Suprapubic skin (tissue), 4 donors: Measurements from ENCODE around the gene HELZ2. TPM values are rescaled to one million over a fixed set of nuclear protein-coding genes. Genes with fewer than 3 reads are reported as not detected.
"Not testable (repeated sequence)": the region's sequence is repeated elsewhere in the genome, so short reads cannot be mapped to it uniquely, and the experiment has no call there.

ENCODE experiments used
- DNase-seq, 2 donors: peaks; one replicate each; pipeline ENCODE4 v3.0.0-alpha.2; 2019; ENCODE audit warnings: low spot score in 2 of 2
- H3K27ac ChIP-seq: fragments of 200-600 bp; sonication (generic); one replicate; pipeline ENCODE4 v1.5.1; 2019
- H3K27me3 ChIP-seq: fragments of 200-600 bp; sonication (generic); one replicate; pipeline ENCODE4 v1.5.1; 2019
- H3K36me3 ChIP-seq: fragments of 200-600 bp; sonication (generic); one replicate; pipeline ENCODE4 v1.5.1; 2019
- H3K4me1 ChIP-seq: fragments of 200-600 bp; sonication (generic); one replicate; pipeline ENCODE4 v1.5.1; 2019
- H3K4me3 ChIP-seq: fragments of 200-600 bp; sonication (generic); one replicate; pipeline ENCODE4 v1.5.1; 2019; ENCODE audit warnings: mild to moderate bottlenecking
- H3K9me3 ChIP-seq: fragments of 200-600 bp; sonication (generic); one replicate; pipeline ENCODE4 v1.5.1; 2019
- CTCF ChIP-seq, 2 donors: fragments of 200-600 bp in 1 of 2; fragments of 450-650 bp in 1 of 2; sonication (generic) in 1 of 2; IDR thresholded peaks; one replicate each; pipeline ENCODE4 v1.5.1; 2016 to 2019; ENCODE audit warnings: antibody characterized with exemption in 2 of 2, mild to moderate bottlenecking in 1 of 2, moderate library complexity in 1 of 2
- EP300 ChIP-seq: sonication (generic); formaldehyde crosslinking; IDR thresholded peaks from one replicate; pipeline ENCODE4 v1.6.1; 2017; ENCODE audit warnings: antibody characterized with exemption
- POLR2A ChIP-seq, 2 donors: fragments of 450-650 bp; IDR thresholded peaks; one replicate each; pipeline ENCODE4 v1.6.1; 2017; ENCODE audit warnings: antibody characterized with exemption in 2 of 2, mild to moderate bottlenecking in 2 of 2, moderate library complexity in 2 of 2
- POLR2AphosphoS5 ChIP-seq, 3 donors: sonication (generic); formaldehyde crosslinking; IDR thresholded peaks; one replicate each; pipeline ENCODE4 v1.6.1; 2017; ENCODE audit warnings: antibody characterized with exemption in 3 of 3
- WGBS: methylation state at CpG from one replicate; pipeline ENCODE4 v1.1.5; 2018; 5-methylcytosine and 5-hydroxymethylcytosine counted together
- total RNA-seq, 4 donors: library from RNA; depleted of rRNA; stranded (reverse); fragments of >200 nt; gene quantifications; one replicate each; pipeline ENCODE4 v1.1.0, GENCODE V29; 2016

HELZ2 gene
- total RNA-seq, 4 donors from 2014 or later: 22.8 to 36.6 (median 31.8) TPM

GRCh38 chr20:63613863-63614594, 40.0 kb upstream of the HELZ2 start:
- H3K27ac ChIP-seq, DNase-seq, H3K27me3 ChIP-seq, H3K4me3 ChIP-seq, H3K9me3 ChIP-seq, H3K4me1 ChIP-seq: not testable (repeated sequence)
- 87% methylated on average over 17 of the region's 18 CpGs for WGBS
- H3K36me3 ChIP-seq: peaks cover 31% of the 10 kb centered on the region
- peak; percentile 2 to 32 for TF ChIP-seq CTCF (IDR thresholded peaks at IDR 0.05)

GRCh38 chr20:63612276-63612931, 38.4 kb upstream of the HELZ2 start:
- Histone ChIP-seq H3K4me1 (peaks cover 7% of the 10 kb centered on the region), H3K27me3 (no peaks in the 10 kb centered on the region), H3K4me3 (no peak overlapping the region), H3K36me3 (peaks cover 15% of the 10 kb centered on the region), H3K9me3 (no peaks in the 10 kb centered on the region), H3K27ac (no peak overlapping the region)
- TF ChIP-seq EP300 (no peak), POLR2AphosphoS5 (IDR thresholded peaks at IDR 0.05) (no peak), POLR2A (IDR thresholded peaks at IDR 0.05) (no peak), CTCF (IDR thresholded peaks at IDR 0.05) (no peak)
- DNase-seq: no peak
- WGBS: 77% methylated on average over 20 of the region's 20 CpGs

GRCh38 chr20:63611646-63612045, 37.6 kb upstream of the HELZ2 start:
- Histone ChIP-seq H3K36me3 (peaks cover 7% of the 10 kb centered on the region), H3K4me3 (no peak overlapping the region), H3K9me3 (no peaks in the 10 kb centered on the region), H3K27ac (no peak overlapping the region), H3K4me1 (peaks cover 7% of the 10 kb centered on the region), H3K27me3 (no peaks in the 10 kb centered on the region)
- 92% methylated on average over 10 of the region's 10 CpGs for WGBS
- no peak for DNase-seq
- no peak for TF ChIP-seq EP300
- TF ChIP-seq POLR2A (IDR thresholded peaks at IDR 0.05): no peak
- TF ChIP-seq POLR2AphosphoS5 (IDR thresholded peaks at IDR 0.05): no peak
- TF ChIP-seq CTCF (IDR thresholded peaks at IDR 0.05): no peak

GRCh38 chr20:63610581-63611435, 36.8 kb upstream of the HELZ2 start:
- WGBS: 93% methylated on average over 16 of the region's 17 CpGs
- no peaks in the 10 kb centered on the region for H3K27me3 ChIP-seq
- TF ChIP-seq POLR2AphosphoS5 (IDR thresholded peaks at IDR 0.05) (no peak), CTCF (IDR thresholded peaks at IDR 0.05) (no peak)
- no peak overlapping the region for H3K4me3 ChIP-seq
- DNase-seq: no peak
- peaks cover 7% of the 10 kb centered on the region for H3K4me1 ChIP-seq
- H3K9me3 ChIP-seq: no peaks in the 10 kb centered on the region
- H3K36me3 ChIP-seq: peaks cover 1% of the 10 kb centered on the region
- H3K27ac ChIP-seq: no peak overlapping the region

GRCh38 chr20:63606686-63607085, 32.6 kb upstream of the HELZ2 start:
- Histone ChIP-seq H3K4me1 (no peaks in the 10 kb centered on the region), H3K27me3 (no peaks in the 10 kb centered on the region), H3K4me3 (no peak overlapping the region), H3K9me3 (no peaks in the 10 kb centered on the region), H3K27ac (no peak overlapping the region), H3K36me3 (peaks cover 18% of the 10 kb centered on the region)
- TF ChIP-seq CTCF (IDR thresholded peaks at IDR 0.05): no peak
- TF ChIP-seq EP300: no peak
- TF ChIP-seq POLR2AphosphoS5 (IDR thresholded peaks at IDR 0.05): no peak
- TF ChIP-seq POLR2A (IDR thresholded peaks at IDR 0.05): no peak
- no peak for DNase-seq
- 91% methylated on average over 9 of the region's 9 CpGs for WGBS
